Effector CD8-positive, alpha-beta T cell (primary cell): ENCODE data around the gene PLXNB2.
A peak's percentile ranks its signal among the peaks of the same experiment; 100 is the strongest.

Experiments used
- DNase-seq: peaks from one replicate; lab custom pipeline; 2025; lab: John Stamatoyannopoulos, UW

PLXNB2 gene

GRCh38 chr22:50264104-50264745, 43.2 kb downstream of the PLXNB2 start:
- no peak for DNase-seq

- DNase-seq = no peak
Observed at GRCh38 chr22:50262973-50263617, 44.4 kb downstream of the PLXNB2 start.

DNA sequence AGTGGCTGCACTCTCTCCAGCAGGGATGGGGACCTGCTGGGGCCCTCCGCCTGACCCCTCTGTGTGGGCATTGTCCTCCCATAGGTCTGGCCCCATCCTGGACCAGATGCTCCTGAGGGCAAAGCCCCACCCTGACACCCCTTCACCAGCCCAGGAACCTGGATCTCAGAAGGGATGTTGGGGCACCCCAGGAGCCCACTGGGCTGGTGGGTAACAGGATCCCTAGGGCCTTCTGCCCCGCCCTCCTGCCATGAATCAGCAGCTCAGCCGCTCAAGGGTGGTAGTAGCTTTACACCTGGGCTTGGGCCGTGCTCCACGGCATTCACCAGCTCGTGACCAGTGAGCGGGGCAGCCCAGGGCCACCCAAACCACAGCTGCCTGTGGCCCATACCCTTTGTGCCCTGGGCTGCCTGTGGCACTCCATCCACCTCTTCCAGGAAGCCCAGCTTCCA, 45.0 kb downstream of the PLXNB2 start:
- DNase-seq = no peak

DNA sequence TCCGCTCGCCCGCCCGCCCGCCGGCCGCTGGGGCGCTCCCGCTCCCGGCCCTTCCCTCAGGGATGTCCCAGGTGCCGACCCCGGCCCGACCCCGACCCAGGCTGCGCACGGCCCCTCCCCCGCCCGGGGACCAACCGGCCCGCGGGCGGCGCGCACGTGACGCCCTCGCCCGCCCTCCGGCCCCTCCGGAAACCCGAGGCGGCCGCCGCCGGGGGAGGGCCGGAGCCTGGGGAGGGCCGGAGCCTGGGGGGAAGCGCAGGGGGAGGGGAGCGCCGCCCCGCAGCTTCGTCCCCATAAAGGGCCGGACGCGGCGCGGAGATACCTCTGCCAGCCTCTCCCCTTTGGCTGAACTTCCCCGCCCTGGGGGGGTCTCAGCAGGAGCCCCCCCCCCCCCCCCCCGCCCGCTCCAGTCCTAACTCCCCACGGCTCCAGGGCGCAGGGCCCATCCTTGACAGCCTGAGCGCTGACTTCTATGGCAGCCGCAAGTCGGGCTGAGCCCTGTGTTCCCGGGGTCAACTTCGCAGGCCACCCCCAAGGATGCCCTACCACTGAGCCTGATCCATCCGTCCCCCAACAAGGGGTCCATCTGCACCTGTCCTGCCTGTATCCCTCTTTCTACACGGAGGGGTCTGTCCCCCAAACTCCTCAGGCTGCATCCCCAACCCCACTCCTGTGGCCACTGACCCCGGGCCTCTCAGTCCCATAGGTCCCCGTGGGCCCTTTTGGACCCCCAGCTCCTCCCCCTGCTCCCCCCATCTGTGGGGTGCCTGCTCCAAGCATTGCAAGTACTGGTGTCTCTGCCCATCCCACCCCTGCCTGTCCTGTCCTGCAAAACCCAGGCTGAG, 45.6 kb downstream of the PLXNB2 start, which contains the start of gene MAPK12:
TSS of gene MAPK12 (minus strand) at position 69 of the 845 bp plus-strand sequence. CDS start 174 bp downstream, outside the sequence.
- no peak for DNase-seq

DNA sequence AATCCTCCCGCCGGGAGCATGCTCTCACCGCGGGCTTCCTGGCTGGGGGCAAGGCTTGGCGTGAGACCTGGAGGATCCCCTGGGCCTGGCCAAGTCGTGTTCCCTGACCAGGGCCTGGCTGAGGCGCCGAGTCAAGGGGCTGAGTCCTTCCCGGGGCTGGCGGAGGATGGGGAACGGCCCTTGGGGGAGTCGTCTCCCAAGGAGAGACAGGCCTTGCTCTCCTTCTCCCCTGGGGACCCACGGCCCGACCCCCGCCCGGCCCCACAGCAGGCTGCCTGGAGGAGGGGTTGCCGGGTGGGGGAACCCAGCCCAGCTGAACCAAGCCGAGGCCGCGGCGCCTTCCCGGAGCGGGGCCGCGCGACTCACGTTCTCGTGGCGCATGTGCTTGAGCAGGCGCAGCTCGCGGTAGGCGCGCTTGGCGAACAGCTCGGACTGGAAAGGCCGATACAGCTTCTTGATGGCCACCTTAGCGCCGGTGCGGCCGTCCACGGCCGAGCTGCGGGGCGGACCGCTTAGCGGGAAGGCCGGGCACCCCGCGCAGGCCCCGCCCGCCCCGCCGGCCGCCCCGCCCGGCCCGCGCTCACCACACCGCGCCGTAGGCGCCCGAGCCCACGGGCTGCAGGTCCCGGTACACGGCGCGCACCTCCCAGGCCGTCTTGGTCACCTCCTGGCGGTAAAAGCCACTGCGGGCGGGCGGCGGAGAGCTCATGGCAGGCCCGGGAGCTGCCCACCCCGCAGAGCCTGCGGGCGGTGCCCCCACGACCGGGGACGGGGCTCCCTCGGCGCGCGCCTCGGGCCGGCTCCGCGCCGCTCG, 46.4 kb downstream of the PLXNB2 start:
- no peak for DNase-seq

DNA sequence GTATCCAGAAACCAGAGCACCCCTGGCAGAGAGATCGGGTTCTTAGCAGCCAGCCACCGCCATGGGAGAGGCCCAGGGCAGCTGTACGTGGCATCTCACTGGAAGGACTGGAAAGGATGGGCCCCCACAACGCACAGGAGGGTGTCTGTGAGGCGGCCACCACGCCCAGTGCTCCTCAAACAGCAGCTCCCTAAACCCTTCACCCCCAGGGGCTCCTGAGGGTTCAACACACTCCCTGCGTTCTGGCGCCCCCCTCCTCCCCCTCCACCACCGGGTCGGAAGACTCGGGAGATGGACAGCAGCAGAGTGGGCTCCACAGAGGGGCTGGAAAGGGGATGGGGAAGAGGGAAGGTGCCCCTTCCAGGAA, 47.0 kb downstream of the PLXNB2 start:
- no peak for DNase-seq

GRCh38 chr22:50259302-50259701, 48.1 kb downstream of the PLXNB2 start:
- no peak for DNase-seq

DNA sequence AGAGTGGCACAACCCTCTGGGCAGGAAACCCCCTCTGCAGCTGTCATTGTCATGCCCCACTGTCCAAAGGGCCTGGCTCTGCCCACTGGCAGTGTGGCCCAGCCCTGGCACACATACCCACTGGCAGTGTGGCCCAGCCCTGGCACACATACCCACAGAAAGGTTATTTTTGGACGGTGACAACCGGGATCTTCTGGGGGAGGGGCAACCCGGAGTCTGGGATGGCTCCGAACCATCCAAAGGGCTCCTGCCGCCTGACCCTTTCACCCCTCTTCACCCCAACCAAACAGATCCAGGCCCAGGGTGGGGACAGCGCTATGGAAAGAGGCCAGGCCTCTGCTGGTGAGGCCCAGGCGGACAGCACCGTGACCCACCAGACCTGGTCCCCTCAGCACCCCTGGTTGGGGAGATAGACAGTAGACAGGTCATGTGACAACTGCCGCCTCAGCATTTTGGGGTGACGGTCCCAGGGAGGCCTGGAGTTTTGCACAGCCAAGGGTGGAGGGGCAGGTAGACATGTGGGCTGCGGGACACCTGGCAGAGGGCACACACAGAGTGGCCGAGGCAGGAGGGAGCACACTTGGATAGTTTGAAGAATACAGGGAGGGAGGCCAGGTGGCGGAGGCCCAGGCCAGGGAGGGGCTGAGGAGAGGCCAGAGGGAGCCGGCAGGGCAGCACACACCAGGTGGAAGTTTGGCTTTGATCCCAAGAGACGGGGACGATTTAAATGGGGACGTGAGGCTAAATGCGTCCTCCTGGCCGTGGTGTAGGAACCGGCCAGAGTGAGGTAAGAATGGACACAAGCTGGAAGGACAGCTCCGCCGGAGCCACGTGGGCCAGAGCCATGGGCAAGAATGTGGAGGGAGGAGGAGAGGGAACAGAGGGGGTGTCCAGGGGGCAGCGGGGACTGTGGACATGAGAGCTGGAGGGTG, 48.8 kb downstream of the PLXNB2 start:
- DNase-seq = no peak

DNA sequence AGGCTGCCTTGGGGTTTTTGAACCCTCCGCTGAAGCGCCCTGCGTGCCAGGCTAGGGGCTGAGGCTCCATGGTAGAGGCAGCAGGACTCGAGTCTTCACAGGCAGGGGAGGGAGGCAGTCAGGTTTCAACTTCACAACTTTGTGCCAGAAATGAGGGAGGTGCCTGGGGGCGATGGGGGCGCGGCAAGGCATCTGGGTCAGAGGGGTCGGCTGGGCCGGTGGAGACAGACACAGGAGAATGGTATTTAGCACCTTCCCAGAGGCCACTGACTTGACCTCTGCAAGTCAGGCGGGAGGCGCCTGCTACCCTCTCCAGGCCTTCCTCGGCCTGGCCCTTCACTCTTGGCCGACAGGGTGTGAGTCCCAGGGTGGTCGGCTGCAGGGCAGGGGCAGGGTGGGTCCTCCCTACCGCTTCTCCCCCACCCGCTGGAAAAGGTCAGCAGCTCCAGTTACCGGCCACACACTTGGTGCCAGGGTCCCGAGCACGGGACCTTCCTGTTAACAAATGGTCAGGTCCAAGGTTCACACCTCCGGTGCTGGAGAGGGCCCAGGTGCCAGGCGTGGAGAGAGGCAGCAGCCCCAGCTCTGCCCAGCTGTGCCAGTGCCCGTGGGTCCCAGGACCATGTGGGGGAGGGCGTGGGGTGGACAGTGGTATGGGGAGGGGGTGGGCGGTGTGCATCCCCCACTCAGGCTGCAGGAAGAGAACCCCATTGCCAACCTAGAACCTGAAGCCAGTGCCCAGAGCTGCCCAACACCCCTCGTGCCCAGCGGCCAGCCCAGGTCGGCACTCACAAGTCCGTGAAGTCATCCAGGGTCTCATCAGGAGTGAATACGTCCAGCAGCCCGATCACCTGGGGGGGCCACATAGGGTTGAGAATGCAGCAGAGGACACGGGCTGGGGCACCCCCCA, 49.7 kb downstream of the PLXNB2 start:
- no peak for DNase-seq

DNA sequence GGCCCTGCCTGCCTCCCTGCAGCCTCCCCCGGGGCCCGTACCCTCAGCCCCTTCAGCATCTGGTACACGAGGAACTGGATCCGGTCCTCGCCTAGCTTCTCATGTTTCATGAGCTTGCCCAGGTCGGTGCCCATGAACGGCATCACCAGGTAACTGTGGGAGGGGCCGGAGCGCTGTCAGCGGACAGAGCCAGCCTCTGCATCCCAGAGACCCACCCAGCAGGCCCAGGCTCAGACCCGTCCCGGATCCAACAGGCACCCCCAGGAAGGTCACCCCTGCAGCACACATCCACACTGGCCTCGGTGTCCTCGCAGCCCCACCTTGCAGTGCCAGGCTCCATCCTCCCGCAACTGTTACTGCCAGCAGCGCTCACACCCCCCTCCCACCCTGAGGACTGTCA, 50.4 kb downstream of the PLXNB2 start:
- no peak for DNase-seq

DNA sequence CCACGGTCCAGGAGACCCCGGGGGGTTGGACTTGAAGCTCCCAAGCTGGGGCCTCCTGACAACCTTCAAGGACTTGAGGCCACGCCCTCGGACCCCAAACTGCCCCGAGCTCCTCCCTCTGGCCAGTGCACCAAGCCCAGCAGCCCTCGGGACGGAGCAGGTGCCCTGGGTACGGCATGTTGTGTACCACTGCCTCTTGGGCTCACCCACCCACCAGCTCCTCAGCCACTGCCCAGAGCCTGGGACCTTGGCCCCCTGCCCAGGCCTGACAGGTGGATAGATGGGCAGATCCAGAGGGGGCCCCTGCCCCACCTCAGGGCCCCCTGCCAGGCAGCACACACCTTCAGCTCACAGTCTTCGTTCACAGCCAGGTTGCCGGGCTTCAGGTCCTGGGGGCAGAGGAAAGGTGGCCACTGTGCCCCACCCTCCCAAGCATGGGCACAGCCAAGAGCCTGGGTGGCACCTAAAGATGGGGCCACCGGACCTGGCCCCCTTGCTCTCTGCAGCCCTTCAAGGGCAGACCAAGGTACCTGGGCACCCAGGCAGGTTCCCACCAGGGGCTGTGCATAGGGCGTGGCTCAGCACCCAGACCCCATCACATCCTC, 51.1 kb downstream of the PLXNB2 start:
- no peak for DNase-seq

- DNase-seq = no peak
Observed at GRCh38 chr22:50255607-50256006, 51.8 kb downstream of the PLXNB2 start.

DNA sequence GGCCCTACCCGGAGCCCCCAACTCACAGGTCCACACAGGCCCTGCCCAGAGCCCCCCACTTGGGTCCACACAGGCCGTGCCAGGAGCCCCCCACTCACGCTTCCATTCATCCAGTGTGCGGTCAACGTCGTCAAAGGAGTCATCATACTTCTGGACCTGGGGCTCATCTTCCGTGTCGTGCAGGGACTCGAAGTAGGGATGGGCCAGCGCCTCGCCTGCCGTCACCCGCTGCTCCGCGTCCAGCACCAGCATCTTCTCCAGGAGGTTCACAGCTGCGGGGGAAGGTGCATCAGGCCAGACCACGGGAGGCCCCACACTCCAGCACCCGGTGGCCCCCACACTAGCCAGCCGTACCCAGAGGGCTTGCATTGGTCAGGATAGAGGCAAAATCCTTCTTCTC, 52.3 kb downstream of the PLXNB2 start:
- no peak for DNase-seq

DNA sequence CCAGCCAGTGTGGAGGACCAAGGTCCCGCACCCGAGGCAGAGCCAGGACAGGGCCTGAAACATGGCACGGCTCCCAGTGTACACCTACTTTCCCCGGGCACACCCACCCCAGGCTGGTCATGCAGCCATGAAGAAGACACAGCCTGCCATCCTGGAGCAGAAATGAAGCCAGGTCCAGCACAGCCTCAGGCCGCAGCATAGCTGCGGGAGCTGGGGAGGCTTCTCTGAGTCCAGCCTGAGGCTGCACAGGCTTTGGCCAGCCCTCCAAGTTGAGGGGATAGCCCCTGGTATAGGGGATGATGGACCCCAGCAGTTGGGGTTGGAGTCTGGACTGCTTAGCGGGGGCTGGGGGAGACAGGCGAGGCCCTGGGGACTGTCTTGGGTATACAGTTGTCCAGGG, 53.5 kb downstream of the PLXNB2 start:
- no peak for DNase-seq

DNA sequence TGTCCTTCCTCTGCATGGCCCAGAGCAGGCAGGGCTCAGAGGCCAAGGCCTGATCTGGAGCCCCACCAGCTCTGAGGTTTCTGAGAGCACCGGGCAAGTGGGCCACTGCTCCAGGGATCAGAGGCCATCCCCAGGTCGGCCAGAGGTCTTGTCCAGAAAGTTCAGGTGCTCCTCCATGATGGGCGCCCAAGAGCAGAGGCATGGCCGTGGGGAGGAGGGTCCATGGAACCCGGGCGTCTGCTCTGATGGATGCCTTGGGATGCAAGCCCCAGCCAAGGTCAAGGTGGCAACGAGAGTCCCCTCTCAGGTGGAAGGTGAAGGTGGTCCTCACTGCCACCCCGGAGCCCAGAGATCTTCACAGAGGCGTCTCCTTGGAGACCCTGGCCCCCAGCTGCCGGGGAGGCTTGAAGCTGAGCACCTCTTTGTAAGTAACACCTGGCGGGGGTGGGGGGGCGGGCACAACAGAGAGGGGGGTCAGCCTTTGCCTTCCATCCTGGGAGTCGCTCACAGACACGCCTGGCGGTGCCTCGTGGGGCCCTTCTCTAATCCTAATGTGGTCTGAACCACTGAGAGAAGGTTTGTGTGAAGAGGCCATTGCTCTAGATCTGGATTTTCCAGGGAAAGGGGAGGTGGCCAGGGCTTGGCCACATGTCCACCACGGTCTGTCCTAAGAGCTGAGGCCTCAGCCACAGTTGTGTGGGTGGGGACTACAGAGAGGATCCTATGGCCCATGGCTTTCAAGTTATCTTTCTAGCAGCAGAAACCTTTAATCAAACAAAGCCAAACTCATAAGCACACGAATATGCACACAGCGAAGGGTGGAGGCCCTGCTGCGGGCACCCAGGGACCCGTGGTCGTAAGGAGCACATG, 54.2 kb downstream of the PLXNB2 start:
- DNase-seq = no peak

- peak; percentile 48 for DNase-seq
Observed at GRCh38 chr22:50252082-50253045, 55.1 kb downstream of the PLXNB2 start.

DNA sequence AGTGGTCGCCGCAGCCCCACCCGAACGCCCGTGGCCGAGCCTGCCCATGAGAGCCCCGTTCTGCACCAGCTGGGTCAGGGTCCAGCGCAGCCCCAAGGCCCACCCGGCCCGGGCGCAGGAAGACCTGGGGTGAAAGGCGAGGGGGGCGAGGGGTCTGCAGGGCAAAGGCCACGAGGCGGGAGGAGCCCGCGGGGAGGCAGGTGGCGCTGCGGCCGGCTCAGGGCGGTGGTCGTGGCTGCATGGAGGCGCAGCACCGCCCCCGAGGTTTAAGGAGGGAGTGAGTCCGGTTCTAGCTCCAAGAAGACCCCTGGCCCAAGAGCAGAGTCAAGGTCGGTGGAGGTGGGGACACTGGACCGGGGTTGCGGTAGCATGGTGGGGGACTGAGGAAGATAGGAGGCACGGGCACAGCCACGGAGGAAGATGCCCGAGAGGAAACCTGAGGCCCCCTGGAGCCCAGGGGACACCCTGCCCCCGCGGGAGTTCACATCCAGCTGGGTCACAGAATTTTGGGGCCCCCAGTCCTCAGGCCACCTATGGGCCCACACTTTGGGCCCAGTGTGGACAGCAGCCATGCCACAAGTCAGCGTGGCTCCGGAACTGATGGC, 55.9 kb downstream of the PLXNB2 start:
- DNase-seq = no peak
